Glomerular endothelial cell (primary cell): ENCODE data around the gene SYNE2. TPM values are rescaled to one million over a fixed set of nuclear protein-coding genes. Genes with fewer than 3 reads are reported as not detected.

Source experiments
- DNase-seq: peaks from one replicate; pipeline ENCODE4 v3.0.0-alpha.2; 2011; ENCODE audit warnings: low read depth, low spot score; ENCODE audit errors: extremely low read depth
- total RNA-seq: library from RNA; depleted of rRNA; stranded (reverse); fragments of >200 nt; gene quantifications from 2 replicates; pipeline ENCODE4 v1.2.3, GENCODE V29; 2015

Gene SYNE2
- total RNA-seq, 1 donor from 2014 or later: 35.6 TPM

- no peak for DNase-seq
Observed at GRCh38 chr14:64069634-64070359, 217.0 kb downstream of the SYNE2 start.

- DNase-seq: no peak
Observed at GRCh38 chr14:64074961-64075612, 222.3 kb downstream of the SYNE2 start.

GRCh38 chr14:64075613-64076005 is 222.8 kb downstream of the SYNE2 start:
- DNase-seq: no peak

- no peak for DNase-seq
Observed at GRCh38 chr14:64080452-64080851, 227.6 kb downstream of the SYNE2 start.

GRCh38 chr14:64081174-64081746 is 228.5 kb downstream of the SYNE2 start:
- DNase-seq: no peak

GRCh38 chr14:64082837-64083236 is 230.0 kb downstream of the SYNE2 start:
- no peak for DNase-seq

GRCh38 chr14:64088647-64088964 is 235.8 kb downstream of the SYNE2 start:
- no peak for DNase-seq

- no peak for DNase-seq
Observed at GRCh38 chr14:64089920-64090319, 237.1 kb downstream of the SYNE2 start.

- DNase-seq: no peak
Observed at GRCh38 chr14:64091217-64091616, 238.4 kb downstream of the SYNE2 start.

- no peak for DNase-seq
Observed at GRCh38 chr14:64092338-64092737, 239.5 kb downstream of the SYNE2 start.

- no peak for DNase-seq
Observed at GRCh38 chr14:64092940-64093339, 240.1 kb downstream of the SYNE2 start.

GRCh38 chr14:64095620-64096019 is 242.8 kb downstream of the SYNE2 start:
- DNase-seq: no peak

- no peak for DNase-seq
Observed at GRCh38 chr14:64098120-64098519, 245.3 kb downstream of the SYNE2 start.

GRCh38 chr14:64107438-64107837 is 254.6 kb downstream of the SYNE2 start:
- no peak for DNase-seq

- no peak for DNase-seq
Observed at GRCh38 chr14:64109819-64110554, 257.2 kb downstream of the SYNE2 start.

- no peak for DNase-seq
Observed at GRCh38 chr14:64110802-64111201, 258.0 kb downstream of the SYNE2 start.

- DNase-seq: no peak
Observed at GRCh38 chr14:64112867-64113678, 260.3 kb downstream of the SYNE2 start.

GRCh38 chr14:64114166-64114565 is 261.4 kb downstream of the SYNE2 start:
- DNase-seq: no peak

- no peak for DNase-seq
Observed at GRCh38 chr14:64114796-64115195, 262.0 kb downstream of the SYNE2 start.

GRCh38 chr14:64115401-64115800 is 262.6 kb downstream of the SYNE2 start:
- no peak for DNase-seq
